NK-92 treated with Interleukin-12 subunit alpha and Interleukin-12 subunit beta, amount 100 ng/mL, for 24 hours (cell line): ENCODE measurements around the gene TNRC6C.
A peak's percentile ranks its signal among the peaks of the same experiment; 100 is the strongest.

Source experiments
- DNase-seq: peaks from one replicate; lab custom pipeline; 2025; lab: John Stamatoyannopoulos, UW

The TNRC6C gene

DNA sequence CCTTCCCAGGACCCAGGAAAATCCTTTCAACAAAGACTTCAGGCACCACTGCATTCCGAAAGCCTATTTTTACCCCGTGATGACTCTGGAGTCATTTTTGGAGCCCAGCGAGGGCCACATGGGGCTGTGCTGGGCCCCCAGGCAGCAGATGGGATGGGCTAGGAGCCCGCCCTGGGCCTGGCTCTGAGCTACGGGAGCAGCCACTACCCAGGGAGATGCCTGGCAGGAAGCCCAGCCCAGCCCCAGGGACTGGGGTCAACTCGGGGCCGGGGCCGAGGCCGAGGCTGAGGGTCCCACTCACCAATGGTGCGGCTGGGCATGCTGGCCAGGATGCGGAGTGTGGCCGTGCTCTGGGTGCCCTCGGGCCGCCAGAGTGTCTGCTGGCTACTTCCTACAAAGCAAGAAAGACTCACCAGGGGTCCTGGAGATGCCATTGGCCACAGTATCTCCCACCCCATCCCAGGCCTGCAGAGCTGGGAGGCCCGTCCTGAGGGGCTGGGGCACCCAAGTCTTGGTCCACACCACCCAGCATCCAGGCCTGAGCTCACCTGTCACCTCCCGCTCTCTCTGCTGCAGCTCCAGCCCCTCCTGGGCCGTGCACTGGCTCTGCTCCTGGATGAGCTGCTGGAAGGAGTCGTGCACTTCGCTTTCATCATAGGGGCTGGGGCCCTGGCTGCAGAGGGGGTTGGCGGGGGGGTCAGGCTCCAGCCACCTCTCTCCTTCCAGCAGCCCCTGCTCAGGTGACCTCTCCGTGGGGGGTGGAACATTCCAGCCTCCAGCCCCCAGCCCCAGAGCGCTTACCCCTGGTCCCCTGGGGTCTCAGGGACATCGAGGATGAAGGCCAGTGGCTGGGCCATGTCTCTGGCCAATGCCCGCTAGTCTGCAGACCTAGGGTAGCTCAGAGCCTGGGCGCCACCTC is 167.7 kb downstream of the TNRC6C start:
- DNase-seq = no peak

DNA sequence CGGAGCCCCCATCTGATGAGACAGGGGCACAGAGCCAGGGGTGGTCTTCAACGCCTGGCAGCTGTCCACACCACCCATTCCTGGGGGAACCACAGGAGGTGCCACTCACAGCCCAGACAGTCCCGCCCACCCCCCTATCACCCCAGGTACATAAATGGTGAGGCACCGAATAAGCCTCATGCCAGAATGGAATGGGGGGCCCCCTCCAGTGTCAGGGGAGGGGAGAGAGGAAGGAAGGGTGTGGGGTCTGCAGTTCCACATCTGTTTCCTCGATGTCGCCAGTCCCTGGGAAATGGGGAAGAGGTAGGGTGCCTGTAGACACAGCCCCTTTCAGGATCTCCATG is 168.4 kb downstream of the TNRC6C start:
- DNase-seq = no peak

DNA sequence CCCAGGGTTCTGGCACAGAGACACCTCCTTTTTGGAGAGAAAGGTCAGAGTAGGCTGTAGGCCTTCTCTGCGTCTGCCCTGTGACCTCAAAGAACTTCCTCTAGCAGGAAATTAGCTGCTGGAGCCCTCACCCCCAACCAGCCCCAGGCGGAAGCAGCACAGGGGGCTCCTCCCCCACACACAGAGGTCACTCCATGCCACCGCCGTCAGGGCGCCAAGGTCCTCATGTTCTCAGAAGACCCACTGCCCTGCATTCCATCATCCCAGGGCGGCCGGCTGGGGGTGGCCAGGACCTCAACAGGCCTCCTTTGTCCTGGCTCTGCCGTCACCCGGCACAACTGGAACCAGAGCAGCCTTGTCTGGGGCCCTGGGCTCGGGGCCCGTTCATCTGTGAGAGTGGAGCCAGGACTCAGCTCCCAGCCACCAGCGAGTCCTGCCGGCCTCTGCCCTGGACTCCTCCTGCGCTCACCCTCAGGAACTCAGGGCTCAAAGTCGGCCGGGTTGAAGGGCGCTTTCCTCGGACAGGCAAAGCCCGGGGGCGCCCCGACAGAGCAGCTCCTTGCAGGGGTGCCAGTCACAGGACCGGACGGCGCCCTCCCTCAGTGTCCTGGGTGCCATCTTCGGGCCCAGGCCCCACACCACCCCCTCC is 168.9 kb downstream of the TNRC6C start:
- DNase-seq = peak; percentile 75

DNA sequence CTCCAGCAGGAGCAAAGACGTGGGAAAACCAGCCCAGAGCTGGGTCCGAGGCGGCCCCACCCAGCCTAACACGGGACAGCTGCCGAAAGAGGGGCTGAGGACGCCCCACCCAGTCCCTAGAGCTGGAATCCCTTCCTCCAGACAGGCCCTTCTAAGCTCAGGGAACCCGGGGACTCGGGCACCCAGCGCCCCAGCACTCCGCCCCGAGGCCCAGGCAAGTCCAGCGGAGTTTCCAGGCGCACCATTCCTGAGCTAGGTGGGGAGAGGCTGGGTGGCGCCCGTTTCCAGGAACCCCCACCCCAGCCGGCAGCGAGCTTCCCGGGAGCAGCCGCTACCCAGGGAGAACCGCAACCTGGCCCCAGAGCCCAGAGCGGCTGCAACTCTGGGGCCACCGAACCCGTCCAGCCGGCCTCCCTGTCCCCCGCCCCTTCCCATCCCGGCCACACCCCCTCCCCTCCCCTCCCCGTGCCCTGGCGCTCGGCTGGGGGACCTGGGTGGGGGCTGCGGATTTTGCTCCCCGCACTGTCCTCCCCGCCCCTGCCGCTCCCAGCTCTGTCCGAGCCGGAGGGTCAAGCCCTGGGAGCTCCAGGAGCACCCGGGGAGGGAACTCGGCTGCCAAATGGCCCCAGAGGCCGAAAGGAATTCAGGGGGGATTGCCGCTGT is 169.5 kb downstream of the TNRC6C start:
- DNase-seq = peak; percentile 42

DNA sequence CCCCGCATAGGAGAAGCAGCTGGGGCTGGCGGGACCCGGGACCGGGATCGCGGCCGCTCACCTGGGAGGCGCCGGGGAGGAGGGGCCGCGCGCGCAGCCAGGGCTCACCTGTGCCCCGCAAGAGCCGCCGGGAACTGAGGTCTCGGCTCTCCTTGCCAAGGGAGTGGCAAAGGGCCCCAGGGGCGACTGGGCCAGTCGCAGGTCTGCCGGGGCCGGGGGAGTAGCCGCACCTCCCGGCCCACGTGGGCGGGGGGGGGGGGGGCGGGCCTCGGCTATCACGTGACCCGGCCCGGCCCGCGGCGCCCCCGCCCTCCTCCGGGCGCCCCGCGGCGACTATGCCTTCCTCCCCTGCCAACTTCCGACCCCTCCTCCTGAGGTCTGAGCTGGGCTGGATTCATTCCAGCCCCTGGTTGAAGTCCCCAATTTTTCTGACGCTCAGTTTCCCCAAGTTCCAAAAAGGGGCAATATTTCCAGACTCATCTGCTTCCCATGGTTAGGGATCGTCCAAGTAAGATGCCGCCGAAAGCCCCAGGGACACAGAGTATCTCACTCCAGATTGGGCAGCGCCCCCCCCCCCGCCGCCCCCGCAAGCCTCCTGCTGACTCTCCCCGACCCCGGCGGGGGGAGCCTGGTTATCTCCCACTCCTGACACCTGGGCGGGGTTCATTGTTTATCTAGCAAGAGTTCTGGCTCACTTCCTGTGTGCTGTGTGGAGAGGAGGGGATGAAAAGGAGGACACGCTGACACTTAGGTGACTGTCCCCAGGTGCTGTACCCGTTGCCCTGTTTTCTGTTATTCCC is 170.2 kb downstream of the TNRC6C start, which contains the start of gene TMC6:
Gene TMC6 (minus strand): TSS at position 205 of the 800 bp plus-strand sequence. CDS start 1,923 bp downstream, outside the sequence.
- DNase-seq = peak; percentile 67

DNA sequence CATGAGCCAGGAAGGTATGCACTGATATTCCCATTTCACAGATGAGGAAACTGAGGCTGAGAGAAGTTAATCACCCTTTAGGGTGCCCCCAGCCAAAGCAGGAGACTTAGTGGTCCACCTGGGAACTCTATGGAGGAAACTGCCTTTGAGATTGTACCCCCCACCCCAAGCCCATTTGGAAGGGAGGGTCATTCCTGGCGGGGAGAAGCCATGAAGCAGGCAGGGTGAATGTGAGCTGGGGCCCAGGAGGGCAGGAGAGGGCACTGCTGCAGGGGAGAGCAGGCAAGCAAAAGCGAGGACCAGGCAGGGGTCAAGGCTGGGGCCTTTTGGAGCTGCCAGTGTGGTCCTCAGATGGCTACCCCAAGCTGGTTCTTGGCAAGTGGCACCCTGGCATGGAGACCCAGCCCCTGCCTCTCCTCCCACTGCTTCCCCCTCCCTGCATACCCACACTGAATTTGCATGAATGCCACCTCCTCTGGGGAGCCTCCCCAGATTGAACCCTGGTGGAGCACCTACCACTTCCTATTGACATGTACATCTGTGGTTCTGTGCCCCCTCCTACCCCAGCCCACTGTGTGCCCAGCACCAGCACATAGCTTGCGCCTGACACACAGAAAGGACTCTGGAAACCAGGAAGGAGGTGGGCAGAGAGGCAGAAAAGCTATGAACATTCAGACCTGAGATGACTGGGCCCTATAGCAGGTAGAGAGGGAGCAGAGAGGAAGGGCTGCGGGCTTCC is 171.0 kb downstream of the TNRC6C start:
- DNase-seq = peak; percentile 35

DNA sequence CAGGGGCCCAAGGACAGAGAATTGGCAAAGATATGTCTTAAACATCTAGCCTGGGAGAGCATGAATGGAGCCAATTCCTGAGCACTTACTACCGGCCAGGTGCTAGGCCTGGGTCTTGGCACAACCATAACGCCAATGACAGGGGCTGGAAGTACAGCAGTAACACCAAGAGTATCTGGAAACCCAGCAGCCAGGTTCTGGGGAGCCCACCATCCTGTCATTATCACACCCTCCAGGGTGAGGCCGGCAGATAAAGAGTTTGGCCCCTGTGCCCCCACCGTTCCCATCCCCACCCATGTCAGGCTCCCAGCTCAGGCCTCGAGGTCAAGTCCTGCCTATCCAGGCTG is 171.6 kb downstream of the TNRC6C start:
- DNase-seq = no peak

DNA sequence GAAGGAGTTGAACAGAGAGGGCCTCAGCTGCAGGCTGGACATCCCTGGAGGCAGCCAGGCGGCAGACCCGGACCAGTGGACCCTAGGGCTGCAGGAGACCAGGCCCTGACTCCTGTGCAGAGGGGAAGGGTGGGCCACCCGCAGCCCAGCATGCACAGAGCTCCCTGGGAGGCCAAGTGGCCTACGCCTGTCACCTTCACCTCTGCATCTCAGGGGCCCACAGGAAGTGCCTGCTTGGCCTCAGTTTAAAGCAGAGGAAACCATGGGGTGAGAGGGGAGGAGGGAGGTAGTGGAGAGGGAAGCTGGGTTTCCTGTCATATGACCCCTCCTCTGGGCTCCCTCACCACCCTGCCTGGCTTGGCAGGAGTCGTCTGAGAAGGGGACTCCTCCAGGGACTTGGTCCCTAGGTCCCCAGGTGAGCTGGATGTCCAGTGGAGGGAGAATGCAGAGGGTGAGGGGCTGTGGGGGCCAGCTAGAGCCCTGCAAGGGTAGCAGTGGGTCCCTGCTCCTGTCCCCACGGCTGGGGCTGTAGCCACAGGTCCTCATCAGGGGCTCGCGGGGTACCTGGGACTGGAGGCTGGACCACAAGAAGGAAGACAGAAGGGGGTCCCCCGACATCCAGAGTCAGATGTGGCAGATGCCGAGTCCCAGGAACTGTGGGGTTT is 172.1 kb downstream of the TNRC6C start, which contains the start of gene TMC8:
Gene TMC8 (plus strand): TSS at position 335 of the 665 bp plus-strand sequence. CDS start 818 bp downstream, outside the sequence.
- DNase-seq = peak; percentile 78

DNA sequence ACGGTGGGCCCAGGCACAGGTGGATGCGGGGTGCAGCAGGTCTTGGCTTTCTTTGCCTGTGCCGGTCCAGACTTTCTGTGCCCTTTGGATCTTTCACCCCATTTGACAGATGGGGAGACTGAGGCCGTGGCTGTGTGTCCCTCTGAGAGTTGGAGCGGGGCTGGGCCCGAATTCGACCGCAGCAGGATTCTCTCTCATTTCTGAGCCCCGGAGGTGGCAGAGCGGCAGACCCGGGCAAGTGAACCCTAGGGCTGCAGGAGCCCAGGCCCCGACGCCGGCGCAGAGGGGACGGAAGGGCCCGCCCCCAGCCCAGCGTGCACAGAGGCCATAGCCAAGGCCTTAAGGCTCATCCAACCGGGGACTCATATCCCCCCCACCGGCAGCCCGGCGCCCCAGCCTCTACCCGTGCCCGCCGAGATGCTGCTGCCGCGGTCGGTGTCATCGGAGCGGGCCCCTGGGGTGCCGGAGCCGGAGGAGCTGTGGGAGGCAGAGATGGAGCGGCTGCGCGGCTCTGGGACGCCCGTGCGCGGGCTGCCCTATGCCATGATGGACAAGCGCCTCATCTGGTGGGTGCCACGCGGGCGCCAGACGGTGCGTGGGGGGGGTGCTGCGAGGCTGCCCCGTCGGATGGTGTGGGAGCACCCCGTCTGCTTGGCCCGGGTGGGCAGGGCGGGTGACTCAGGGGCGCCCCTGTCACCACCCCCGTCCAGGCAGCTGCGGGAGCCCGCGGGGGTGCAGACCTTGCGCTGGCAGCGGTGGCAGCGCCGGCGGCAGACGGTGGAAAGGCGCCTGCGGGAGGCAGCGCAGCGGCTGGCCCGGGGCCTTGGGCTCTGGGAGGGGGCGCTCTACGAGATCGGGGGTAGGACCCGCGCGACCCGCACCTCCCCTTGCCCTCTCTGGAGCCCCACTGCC is 172.9 kb downstream of the TNRC6C start:
- DNase-seq = peak; percentile 57

DNA sequence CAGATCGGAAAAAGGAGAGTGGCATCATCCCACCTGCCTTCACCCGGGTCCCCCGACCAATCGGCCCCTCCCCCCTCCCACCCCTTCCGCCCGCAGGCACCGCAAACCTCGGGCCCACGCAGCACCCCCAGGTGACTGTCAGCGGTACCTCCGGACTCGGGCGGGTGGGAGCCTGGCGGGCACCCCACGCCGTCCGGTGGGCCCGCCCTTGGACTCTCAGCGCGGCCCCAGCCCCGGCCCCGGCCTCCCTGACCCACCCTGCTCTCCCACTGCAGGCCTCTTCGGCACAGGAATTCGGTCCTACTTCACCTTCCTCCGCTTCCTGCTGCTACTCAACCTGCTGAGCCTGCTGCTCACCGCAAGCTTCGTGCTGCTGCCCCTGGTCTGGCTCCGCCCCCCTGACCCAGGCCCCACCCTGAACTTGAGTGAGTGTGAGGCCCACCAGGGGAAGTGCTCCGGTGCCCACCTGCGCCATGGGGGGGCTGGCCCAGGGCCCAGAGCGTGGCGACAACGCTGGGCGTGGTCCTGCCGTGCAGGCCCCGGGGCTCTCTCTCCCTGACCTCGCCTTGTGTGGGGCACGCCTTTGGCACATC is 173.7 kb downstream of the TNRC6C start:
- peak; percentile 47 for DNase-seq

DNA sequence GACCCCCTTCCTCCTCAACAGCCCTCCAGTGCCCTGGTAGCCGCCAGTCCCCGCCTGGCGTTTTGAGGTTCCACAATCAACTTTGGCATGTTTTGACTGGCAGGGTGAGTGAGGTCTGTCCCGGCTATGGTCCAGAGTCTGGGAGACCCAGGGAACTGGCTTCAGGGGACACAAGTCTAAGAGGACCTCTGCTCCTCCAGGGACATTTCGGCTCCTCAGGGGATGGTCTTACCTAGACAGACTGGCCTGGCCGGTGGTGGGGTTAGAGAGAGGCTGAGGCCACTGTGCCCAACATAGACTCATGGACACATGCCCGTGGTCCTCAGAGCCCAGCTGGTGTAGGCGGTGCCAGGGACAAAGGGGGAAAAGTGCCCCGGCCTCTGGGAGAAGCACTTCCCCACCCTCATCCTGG is 174.3 kb downstream of the TNRC6C start:
- no peak for DNase-seq

DNA sequence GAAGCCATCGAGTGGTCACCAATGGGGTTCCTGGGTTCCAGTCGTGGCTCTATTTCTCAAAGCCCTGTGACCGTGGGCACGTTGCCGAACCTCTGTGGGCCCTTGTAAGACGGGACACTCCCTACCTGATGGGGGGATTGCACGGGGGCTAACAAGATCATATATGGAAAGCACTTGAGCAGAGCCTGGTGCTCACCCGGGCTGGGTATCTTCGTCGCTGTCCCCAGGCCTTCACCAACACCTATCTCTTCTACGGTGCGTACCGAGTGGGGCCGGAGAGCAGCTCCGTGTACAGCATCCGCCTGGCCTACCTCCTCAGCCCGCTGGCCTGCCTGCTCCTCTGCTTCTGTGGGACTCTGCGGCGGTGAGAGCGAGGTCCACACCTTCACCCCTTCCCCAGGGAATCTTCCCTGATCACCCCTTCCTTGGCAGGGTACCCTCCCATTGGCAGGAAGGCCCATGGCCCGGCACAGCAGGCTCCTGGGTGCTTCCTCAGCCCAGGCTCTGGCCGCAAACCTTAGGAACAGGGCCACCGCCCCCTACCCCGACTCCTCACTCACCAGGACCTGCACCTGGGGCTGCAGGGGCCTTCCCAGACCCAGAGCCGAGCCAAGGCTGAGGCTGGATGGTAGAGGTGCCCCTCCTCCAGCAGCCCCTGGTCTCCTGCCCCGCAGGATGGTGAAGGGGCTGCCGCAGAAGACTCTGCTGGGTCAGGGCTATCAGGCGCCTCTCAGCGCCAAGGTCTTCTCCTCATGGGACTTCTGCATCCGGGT is 174.9 kb downstream of the TNRC6C start:
- no peak for DNase-seq

DNA sequence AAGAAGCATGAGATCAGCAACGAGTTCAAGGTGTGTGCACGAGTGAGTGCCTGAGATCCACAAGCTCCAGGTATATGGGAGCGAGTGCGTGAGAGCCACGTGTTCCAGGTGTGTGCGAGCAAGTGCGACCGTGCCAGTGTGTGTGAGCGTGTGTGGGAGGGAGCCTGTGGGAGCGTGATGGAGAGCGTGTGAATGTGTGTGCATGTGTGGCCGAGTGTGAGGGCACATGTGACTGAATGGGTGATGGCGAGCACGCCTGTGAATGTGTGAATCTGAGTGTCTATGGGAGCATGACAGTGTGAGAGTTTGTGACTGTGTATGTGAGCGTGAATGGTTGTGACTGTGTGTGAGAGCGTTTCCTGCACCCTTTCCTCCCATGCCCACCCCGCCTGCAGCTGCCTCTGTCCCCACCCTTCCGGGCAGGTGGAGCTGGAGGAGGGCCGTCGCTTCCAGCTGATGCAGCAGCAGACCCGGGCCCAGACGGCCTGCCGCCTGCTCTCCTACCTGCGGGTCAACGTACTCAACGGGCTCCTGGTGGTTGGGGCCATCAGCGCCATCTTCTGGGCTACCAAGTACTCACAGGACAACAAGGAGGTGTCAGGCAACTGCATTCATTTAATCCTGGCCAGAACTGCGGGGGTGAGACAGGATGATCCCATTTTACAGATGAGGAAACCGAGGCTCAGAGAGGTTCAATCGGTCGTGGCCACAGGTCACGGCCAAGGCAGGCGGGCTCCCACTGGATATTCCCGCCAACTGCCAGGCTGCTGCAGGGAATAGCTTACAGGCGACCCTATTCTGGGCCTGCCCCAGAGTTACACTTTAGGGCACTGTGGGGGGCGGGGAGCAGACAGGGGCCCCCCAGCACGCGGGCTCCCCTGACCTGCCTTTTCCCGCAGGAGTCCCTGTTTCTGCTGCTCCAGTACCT is 175.7 kb downstream of the TNRC6C start:
- DNase-seq = no peak

DNA sequence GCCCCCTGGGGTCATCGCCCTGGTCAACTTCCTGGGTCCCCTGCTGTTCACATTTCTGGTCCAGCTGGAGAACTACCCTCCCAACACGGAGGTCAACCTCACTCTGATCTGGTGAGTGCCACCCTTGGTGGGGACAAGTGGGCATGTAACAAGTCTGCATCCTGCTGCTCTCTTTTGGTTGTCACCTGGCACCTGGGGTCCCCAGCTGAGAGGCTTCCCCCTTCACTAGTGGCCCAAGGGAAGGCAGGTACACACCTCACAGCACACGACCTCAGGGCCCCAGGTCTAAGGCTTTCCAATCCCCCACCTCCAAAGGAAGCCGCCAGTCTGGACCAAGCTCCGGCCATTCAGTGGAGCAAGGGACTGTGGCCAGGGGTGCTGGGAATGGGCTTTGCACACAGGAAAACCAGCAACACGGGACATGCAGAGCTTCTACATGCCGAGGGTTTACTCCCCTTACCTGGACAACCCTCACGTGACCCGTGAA is 176.4 kb downstream of the TNRC6C start:
- DNase-seq = no peak

DNA sequence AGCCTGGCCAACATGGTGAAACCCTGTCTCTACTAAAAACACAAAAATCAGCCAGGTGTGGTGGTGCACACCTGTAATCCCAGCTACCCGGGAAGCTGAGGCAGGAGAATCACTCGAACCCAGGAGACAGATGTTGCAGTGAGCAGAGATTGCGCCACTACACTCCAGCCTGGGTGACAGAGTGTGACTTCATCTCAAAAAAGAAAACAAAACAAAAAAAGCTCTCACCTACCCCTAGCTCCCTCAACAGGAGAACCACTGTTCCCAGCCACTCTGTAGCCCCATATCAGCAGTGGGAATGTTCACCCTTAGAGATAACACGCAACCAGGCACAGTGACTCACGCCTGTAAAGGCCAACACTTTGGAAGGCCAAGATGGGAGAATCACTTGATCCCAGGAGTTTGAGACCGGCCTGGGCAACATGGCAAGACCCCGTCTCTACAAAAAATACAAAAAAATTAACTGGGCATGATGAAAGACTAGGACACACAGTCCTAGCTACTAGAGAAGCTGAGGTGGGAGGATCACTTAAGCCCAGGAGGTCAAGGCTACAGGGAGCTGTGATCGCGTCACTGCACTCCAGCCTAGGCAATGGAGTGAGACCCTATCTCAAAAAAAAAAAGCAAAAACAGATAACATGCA is 177.5 kb downstream of the TNRC6C start:
- DNase-seq = no peak

DNA sequence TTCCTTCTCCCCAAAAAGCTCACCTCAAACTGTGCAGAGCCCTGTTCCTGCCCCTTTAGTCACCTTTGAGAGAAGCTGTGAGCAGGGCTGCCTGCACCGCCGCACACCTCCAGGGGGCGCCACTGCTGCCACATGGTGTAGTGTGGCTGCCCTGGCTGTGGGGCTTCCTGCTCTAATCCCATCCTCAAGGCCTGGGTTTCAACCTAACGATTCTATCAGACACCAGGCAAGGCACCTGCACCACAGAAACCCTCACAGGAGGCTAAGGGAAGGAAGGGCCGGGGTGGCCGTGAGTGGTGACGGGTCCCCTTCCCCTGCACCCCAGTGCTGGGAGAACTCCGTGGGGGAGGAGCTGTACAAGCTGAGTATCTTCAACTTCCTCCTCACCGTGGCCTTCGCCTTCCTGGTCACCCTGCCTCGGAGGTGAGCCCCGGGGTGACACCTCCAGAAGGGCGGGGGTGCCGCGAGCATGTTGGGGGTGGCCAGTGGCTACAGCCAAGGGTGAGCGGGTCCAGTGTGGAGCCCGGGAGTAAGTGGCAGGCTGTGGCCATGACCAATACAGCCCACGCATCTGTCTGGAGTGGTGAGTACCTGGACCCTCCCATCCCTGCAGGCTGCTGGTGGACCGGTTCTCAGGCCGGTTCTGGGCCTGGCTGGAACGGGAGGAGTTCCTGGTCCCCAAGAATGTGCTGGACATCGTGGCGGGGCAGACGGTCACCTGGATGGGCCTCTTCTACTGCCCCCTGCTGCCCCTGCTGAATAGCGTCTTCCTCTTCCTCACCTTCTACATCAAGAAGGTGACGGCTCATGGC is 179.1 kb downstream of the TNRC6C start:
- DNase-seq = no peak
